HG03378 (cell line): ENCODE results near the gene CELF2.
"Not testable (repeated sequence)": the region's sequence is repeated elsewhere in the genome, so short reads cannot be mapped to it uniquely, and the experiment has no call there.

Experiments used
- ATAC-seq: cut with Tn5 transposase; IDR thresholded peaks from one replicate; pipeline ENCODE4 v1.9.1; 2021; ENCODE audit warnings: mild to moderate bottlenecking, moderate library complexity; ENCODE audit not compliant: unreplicated experiment

The CELF2 gene

DNA sequence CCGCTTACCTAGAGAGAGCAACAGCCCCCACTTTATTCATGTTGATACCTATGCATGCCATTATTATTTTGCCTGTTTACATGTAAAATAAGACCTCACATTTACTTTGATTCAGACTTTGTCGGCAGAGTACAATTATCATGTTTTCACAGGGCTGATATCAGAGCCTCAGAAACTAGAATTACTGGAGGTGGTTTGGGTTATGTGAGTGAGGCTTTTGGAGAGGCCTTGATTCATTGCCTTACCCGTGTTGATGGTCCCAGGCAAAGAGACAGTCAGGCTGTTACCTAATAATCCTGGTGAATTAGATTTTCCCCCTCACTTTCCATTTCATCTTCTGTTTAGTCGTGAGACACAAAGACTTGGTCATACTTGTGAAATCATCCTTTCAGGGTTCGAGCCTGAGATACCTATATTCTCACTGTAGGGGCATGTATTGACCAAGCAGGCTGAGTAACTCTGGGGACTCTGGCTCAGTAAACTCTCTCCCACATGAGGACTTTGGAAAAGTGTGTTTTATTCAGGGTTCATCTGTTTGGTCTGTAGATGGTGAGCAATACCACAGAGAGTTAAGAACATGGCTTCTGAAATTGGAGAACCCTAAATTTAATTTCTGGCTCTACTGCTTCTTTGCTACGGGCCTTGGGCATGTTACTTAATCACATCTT is 150.9 kb downstream of the CELF2 start:
- no peak for ATAC-seq

DNA sequence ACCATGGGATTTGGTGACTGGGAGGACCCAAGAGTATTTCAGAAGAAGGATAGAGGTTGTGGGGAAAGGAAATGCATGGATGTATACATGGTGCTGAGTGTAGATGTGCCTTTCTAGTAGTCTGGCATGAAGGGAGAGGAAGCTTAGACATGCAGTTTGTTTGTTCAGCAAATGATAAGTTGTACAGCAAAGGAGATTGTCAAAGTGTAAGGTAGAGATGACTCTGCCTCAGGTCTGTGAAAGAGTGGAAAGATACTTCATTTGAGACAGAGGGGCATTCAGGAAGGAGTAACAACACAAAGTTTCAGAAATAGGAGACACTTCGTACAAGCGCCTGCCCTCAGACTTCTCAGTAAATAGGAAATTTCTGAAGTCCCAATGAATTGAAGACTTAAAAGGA is 152.3 kb downstream of the CELF2 start:
- ATAC-seq: no peak

DNA sequence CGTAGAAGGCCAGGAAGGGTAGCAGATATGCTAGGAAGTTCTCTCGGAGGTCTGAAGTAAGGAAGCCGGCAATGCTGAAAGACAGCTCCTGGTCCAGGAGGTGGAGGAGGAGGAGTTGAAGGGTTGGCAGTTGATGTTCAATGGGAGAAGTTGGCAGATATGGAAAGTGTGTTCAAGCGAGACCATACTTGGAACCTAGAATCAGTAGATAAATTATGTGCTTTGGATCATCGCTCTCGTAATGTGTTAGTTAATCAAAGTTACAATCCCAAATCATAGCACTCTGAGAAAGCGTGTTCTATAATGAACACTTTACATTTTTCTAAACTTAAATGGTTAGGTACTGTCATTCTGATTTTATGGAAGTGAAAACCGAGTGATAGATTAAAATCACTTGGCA is 152.9 kb downstream of the CELF2 start:
- ATAC-seq: no peak

DNA sequence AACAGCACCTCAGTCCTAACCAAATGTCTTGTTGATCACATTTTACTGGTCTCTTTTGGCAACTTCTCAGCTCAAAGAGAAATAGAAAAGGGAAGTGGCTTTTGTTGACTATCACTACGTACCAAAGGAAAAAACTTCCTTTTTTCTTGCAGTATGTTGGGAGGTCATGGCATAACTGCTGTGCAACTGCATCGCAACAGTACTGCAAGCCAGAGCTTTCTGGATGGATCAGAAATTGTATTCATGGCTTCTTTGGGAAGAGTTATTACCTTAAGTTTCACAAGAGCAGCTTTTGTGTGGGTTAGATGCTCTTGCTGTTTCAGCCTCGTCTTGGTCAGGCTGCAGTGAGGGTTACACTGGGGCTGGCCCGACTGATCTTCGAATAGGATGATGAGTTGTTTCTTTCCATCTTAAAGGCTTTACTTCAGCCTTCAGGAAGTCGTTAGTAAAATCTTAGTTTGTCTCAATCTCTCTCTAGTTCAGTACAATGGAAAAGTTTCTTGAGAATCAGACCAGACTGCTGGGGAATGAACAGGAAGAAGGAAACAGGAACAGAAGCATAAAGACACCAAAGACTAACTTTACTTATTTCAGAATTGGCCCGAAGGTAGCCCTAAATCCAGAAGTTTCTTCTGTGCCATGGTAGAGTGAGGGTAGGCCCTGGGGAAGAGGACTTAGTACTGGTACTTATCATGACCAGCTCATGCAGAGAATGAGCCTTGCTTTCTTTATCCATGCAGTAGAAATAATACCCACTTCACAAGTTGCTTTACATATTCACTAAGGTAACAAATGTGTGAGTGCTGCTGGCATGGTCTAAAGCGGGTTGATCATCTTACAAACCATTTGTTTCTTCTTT is 153.6 kb downstream of the CELF2 start:
- peak; percentile 31 for ATAC-seq

DNA sequence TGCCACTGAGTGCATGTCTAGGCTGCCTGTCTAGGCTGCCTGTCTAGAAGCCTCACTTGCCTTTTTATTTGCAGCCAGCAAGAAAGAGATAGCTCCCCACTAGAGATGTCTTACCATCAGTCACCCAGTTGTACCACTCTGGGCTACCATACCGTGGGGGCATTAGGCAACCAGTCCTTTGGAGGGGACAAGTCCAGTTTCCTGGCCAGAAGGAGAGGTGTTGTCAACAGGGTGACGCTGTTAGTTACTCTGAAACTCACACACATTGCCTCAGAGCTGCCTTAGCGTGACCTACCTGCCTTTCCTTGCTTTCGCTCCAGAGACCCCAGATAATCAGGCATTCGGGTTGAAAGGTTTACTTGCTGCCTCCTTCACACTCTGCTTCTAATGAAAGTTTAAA is 155.4 kb downstream of the CELF2 start:
- no peak for ATAC-seq

DNA sequence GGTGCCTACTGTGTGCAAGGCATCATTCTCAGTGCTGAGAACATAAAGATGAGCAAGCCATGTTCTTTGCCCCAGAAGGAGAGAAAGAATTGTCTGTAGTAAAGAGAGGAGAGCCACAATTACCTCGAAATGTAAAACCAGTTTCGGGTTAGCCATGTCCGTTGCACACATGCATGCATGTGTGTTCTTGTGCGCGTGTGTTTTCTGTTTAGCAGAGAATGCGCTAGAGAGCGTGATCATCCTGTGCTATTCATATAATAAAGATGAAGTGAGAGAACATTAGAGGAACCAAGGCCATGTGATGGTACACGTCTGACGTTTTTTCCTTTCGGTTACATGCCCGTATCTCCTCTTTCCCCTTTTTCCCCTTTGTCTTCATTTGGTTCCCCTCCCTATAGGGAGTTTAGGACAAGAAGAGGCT is 158.2 kb downstream of the CELF2 start:
- peak; percentile 36 for ATAC-seq

DNA sequence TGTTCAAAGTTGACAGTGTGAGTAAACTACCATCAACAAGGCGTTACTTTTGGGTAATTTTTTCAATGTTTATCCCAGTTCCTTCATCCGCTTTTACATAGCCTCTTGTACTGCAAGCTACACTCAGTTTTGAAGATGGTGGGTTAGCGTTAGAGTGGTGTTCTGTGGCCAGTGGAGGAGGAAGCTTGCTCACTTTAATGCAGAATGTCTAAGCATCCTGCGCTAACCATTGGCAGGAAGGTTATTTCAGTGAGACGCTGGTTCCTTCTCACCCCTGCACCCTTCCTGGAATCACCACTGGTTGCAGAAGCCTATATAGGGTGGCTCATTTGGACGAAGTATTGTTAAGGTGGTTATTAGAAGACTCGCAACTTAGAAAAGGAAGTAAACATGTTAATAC is 159.1 kb downstream of the CELF2 start:
- ATAC-seq: no peak

DNA sequence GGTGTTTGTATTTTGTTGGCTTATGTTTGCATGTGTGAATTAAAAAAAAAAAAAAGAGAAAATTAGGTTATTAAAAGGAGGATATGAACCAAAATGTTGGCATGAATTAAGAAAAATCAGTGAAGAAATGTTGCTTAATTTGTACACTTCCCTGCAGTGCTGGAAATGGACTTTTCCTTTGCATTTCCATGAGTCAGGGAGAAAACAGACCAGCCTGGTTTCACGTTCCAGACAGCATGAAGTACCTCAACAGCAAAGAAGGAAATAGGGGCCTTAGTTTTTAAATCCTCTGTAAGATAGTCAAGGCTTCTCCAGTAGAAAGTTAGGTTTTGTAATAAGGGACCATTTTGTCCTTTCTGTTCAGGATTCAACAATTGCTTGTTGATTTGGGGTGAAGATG is 159.7 kb downstream of the CELF2 start:
- ATAC-seq: no peak

DNA sequence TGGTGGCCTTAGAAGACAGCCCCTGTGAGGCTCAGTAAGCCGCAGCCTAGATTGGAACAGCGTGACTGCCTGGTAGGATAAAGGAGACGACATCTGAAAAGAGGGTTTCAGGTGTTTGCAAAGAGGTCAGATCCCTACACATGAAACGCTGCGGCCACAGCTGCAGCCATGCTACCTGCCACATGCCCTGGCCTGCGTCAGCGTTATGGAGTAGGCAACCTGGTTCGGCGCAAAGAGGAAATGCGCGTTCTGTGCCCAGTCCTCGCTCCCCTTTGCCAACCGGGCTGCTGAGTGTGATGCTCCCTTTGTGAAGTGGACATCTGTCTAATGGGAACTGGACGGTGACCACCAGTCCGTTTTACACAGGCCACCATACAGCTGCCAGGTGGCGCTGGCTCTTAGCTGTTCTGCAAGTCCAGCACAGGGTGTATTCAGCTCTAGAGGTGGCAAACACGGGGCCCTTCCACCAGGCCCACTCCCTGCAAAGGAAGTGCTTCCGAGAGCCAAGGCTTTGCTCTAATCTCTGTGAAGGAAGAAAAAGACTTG is 160.3 kb downstream of the CELF2 start:
- no peak for ATAC-seq

DNA sequence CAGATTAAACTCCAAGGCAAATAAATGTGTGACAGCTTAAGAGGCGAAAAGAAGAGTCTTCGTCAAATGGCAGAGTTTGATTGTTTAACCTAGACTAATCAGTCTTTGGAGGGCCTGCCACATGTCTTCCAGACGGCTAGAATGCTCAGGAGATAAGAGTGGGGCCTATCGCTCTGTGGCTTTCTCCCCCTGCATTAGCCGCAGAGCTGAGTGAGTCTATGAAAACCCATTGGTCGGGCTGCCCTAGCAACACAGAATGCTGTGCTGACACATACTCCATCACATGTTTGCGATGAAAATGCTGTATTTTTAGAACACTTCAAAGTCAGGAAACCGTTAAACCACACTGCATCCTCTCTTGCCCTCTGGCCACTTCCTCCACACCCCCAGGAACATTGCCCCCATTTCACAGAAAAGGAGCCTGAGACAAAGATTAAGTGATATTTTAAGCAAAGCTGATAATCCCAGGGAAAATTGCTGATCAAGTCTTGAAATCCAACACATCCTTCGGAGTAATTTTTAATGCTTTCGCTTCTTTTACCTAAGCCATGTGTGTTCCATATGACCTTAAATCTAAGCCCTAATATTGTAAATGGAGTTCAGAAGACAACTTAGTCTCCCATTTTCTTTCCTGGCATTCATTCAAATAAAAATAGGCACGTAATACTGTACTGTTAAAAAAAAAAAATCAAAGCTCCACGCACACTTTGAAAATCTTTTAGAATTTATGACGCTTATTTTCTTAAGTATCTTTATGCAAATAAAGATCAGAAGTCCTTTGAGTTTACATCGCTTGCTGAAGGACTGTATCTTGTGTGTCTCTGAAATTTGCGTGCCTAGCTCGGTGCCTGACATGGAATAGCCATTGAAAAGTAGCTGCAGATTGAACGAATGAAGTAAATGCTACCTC is 161.2 kb downstream of the CELF2 start:
- ATAC-seq: peak; percentile 84

DNA sequence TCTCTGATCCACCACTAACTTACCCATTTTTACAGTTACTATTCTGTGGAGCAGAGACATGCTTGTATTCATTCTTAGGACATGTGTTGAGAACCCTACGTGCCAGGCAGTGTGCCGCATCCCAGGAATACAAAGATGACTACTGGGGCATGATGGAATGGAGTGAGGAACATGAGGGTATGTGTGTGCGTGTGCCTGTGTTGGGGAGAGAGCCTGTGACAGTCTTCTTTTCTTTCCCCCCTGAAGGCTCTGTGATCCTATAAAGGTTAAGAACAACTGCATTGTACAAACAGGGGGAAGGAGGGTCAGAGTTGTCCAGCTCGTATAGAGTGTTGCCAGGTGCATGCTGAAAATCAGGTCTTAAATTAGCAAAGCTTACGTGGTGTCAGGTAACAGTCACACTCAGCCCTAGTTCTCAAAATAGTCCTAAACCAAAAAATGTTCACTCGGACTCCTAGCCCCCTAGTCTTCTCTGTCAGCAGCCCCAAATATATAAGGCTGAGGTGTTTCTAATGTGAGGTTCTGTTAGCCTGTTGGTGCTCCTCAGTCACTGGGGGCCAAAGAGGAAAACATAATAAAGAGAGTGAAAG is 161.9 kb downstream of the CELF2 start:
- no peak for ATAC-seq

DNA sequence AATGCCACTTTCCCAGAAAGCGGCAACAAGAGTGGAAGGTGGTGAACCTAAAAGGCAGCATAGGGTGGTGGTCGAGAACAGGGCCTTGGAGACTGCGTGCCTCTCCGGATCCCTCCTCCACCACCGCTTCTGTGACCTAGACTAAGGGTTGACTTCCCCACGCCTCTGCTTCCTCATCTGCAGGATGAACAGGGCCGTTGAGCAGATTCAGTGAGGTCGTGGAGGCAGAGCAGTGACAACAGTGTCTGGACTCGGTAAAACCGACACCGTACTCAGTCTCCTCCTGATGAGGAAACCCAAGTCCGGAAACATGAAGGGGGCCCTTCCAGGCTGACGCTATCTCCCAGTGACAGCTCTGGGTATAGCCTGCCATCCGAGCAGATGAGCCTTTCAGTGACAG is 162.6 kb downstream of the CELF2 start:
- ATAC-seq: peak; percentile 17

DNA sequence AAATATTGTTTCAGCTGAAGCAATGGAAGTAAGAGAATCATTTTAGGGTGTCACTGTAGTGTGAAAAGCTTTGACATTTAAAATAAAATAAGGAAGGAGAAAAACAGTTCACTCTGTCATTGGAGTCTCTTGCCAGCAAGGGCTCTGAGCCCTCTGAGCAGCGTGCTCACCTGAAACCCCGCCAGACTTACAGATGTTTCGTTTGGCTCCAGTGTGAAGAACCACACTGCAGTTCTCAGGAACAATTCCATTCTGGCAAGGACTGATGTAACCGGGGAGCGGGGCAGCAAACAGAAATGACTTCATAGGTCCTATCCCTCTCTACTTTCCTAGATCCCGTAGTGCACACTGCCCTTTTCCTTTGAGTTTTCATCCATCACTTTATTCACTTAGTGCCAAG is 164.3 kb downstream of the CELF2 start:
- ATAC-seq: no peak

DNA sequence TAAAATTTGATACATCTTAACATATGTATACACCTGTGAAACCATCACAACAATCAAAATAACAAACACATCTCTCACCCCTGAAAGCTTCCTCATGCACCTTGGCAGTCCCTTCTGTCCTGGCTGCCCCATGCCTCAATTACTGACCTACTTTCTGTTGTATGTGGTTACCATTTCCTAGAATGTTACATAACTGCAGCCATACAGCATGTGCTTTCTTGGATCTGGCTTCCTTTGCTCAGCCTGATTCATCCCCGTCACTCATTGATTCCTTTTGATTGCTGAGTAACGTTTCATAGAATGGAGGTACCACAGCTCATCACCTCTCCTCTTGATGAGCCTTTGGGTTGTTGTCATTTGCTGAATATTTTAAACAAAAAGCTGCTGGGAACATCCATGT is 165.3 kb downstream of the CELF2 start:
- ATAC-seq: no peak

DNA sequence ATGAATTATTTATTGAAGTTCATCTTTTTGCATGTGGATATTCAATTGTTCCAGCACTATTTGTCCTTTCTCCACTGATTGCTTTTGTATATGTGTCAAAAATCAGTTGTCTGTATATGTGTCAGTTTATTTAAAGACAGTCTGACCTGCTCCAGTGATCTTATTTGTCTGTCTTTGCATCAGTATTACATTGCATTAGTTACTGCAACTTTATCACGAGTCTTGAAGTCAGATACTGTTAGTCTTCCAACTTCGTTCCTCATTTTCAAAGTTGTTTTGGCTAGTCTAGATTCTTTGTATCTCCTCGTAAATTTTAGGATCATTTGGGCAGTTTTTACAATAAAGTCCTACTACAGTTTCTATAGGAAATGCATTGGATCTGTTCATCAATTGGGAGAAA is 166.4 kb downstream of the CELF2 start:
- no peak for ATAC-seq

DNA sequence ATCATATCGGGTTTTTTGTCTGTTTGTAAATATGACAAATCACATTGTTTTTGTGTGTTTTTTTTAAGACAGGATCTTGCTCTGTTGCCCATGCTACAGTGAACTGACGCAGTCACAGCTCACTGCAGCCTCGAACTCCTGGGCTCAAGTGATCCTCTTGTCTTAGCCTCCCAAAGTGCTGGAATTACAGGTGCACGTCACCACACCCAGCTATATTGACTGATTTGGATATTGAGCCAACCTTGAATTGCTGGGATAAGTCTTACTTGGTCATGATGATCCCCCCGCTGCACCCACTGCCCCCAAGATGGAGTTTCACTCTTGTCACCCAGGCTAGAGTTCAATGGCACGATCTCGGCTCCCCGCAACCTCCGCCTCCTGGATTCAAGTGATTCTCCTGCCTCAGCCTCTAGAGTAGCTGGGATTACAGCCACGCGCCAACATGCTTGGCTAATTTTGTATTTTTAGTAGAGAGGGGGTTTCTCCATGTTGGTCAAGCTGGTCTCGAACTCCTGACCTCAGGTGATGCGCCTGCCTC is 167.5 kb downstream of the CELF2 start:
- ATAC-seq: not testable (repeated sequence)

DNA sequence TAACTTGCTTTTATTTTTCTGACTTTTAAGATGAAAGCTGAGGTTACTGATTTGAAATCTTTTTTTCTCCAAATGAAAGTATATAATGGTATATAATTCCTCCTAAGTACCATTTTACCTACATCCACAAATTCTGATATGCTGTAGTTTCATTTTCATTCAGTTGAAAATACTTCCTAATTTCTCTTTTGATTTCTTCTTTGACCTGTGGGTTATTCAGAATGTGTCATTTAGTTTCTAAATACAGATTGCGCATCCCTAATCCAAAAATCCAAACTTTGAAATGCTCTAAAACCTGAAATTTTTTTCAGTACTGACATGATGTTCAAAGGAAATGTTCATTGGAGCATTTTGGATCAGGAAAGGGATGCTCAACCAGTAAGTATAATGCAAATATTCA is 168.7 kb downstream of the CELF2 start:
- ATAC-seq: no peak

DNA sequence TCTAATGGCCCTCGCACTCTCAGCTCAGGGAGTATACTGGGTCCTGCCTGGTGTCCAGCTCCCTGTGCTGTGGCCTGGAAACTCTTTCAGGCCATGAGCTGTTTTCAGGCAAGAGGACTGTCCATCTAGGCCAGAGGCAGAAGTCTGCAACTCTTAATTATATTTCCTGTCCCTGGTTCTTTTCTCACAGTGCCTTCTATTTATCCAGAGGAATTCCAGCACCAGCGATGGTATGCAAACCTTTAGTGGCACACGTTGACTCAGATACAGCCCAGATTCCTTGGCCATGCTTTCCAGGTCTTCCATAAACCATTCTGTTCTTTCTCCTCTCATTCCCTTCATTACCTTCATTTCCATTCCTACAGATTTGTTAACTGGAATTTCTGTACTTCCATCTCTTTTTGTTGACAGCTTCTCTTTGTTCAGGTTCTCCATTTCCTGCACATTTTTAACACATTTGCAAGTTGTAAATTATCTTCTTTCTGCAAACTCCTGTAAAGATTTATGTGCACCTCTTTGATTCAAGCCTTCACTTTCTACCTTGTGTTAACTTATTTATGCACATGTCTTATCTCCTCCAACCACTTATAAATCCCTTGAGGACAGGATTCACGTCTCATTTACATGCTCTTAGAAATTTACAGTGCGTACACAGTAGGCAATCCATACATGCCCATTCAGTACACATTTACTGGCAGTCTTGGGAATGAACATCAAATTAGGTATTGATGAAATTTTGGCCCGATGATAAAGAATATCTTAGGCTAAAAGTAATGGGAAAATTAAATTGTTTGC is 172.1 kb downstream of the CELF2 start:
- no peak for ATAC-seq

DNA sequence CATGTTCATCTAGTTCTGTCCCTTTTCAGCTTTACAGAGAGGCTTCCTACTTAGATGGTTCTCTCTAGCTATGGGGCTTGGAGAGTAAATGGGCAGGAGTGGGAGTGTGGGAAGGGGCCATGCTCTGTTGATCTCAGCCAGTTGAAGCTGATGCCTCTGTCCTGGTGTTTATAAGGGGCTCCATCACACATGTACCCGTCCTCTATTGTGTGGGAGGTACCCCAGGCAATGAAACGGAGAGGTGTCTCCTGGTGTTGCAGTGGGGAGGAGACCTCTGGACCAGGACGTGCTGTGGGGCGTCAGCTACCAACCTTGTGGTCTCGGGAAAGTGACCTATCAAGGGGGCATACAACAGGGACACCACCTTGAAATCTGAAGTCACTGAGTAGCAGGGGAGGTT is 173.5 kb downstream of the CELF2 start:
- no peak for ATAC-seq

DNA sequence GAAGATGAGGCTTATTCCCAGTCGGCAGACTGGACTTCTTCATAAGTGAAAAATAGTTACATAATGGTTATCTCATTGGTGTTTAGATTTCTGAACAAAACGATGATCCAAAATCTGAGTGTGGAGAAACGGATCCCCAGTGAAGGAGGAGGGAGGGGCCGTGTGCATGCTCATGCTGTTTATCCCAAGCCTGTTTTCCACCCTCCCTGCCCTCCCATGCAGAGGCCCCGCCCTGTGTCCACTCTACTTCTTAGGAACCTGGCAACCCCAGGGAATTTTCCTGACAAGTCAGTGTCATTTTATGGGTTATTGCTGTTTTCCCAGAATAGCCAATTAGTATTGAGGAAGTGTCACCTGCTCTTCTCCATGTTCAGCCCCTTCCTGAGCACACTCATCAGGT is 174.0 kb downstream of the CELF2 start:
- ATAC-seq: no peak
